ENCODE data around the gene RHOU.

GRCh38 chr1:228760979-228761378 lies 25.7 kb downstream of the RHOU start:
- TF ChIP-seq CTCF (conservative IDR thresholded peaks at IDR 0.05 in 1 of 2, IDR thresholded peaks at IDR 0.05 in 1 of 2; ENCODE audit: low read depth in 1 of 2, low read length in 2 of 2) (no peak), EZH2 (IDR thresholded peaks at IDR 0.05; ENCODE audit: low read length, missing control alignments) (no peak)
